ENCODE measurements around the gene PCA3.

GRCh38 chr9:76803762-76804161 is 39.5 kb downstream of the PCA3 start:
- TF ChIP-seq CTCF (IDR thresholded peaks at IDR 0.05): no peak
- no peak for TF ChIP-seq POLR2A (IDR thresholded peaks at IDR 0.05)
